A549 (cell line): ENCODE data around the gene ACACA. TPM values are rescaled to one million over a fixed set of nuclear protein-coding genes. Genes with fewer than 3 reads are reported as not detected.
A peak's percentile ranks its signal among the peaks of the same experiment; 100 is the strongest.
"Not testable (repeated sequence)": the region's sequence is repeated elsewhere in the genome, so short reads cannot be mapped to it uniquely, and the experiment has no call there.

Experiments used
- ATAC-seq, 2 experiments: fragments of 200-7000 bp in 1 of 2; fragments of >200 bp in 1 of 2; cut with Nextera tagmentation in 1 of 2; cut with Tn5 transposase in 1 of 2; 3 replicates each; pipeline versions ENCODE4 v1.8.0 to v1.9.1; 2018 to 2020; ENCODE audit warnings: mild to moderate bottlenecking in 1 of 2, moderate library complexity in 1 of 2
- CTCF ChIA-PET: fragments of 300-600 bp; sonication (Branson Sonifier 250); formaldehyde crosslinking; extraction: SDS; loops from one replicate; lab custom pipeline; 2021; ENCODE audit warnings: antibody characterized with exemption, inconsistent platforms; lab: Yijun Ruan, JAX
- POLR2A ChIA-PET: fragments of 350-600 bp; formaldehyde crosslinking; extraction: SDS; loops from one replicate; lab custom pipeline; 2021; ENCODE audit warnings: antibody characterized with exemption, inconsistent platforms; lab: Yijun Ruan, JAX
- DNase-seq, 2 experiments: peaks; one replicate each; pipeline versions ENCODE4 v3.0.0 to v3.0.0-alpha.2; 2011 to 2016; ENCODE audit warnings: low read depth in 1 of 2, low spot score in 1 of 2
- FAIRE-seq: peaks from 2 replicates; lab custom pipeline; 2011; peaks lifted over from hg19 to GRCh38; lab: Jason Lieb, UNC
- H3K27ac ChIP-seq, 2 experiments: fragments of >200 bp; sonication (Bioruptor Twin); formaldehyde crosslinking; 3 replicates each; pipeline ENCODE4 v1.5.1; 2016 to 2017
- H3K4me1 ChIP-seq: fragments of >200 bp; sonication (Bioruptor Twin); formaldehyde crosslinking; 3 replicates; pipeline ENCODE4 v1.6.1; 2016
- H3K4me2 ChIP-seq: fragments of >200 bp; sonication (Bioruptor Twin); formaldehyde crosslinking; 3 replicates; pipeline ENCODE4 v1.6.1; 2016
- H3K4me3 ChIP-seq: fragments of >200 bp; sonication (Bioruptor Twin); formaldehyde crosslinking; 3 replicates; pipeline ENCODE4 v1.5.1; 2016
- H3K9me3 ChIP-seq: fragments of >200 bp; sonication (Bioruptor Twin); formaldehyde crosslinking; 3 replicates; pipeline ENCODE4 v1.6.1; 2016
- CTCF ChIP-seq: fragments of >200 bp; sonication (Bioruptor Twin); formaldehyde crosslinking; IDR thresholded peaks from 3 replicates; pipeline ENCODE4 v1.5.1; 2016
- EHF ChIP-seq: fragments of 250-450 bp; sonication (Bioruptor Pico); IDR thresholded peaks from 2 replicates; pipeline ENCODE4 v1.5.0; 2020; ENCODE audit warnings: mild to moderate bottlenecking
- EHMT2 ChIP-seq: fragments of 200-600 bp; sonication (generic); IDR thresholded peaks from 2 replicates; pipeline ENCODE4 v1.6.1; 2016; ENCODE audit warnings: antibody characterized with exemption, low read depth, mild to moderate bottlenecking, moderate library complexity
- FOSL2 ChIP-seq, 2 experiments: fragments of 450-650 bp in 1 of 2; fragments of >200 bp in 1 of 2; sonication (Bioruptor Twin) in 1 of 2; formaldehyde crosslinking; IDR thresholded peaks; 2 replicates each; pipeline versions ENCODE4 v1.5.0 to v1.6.1; 2016 to 2020; ENCODE audit warnings: mild to moderate bottlenecking in 1 of 2, moderate library complexity in 1 of 2
- FOXS1 ChIP-seq: fragments of 250-450 bp; sonication (Bioruptor Pico); IDR thresholded peaks from 2 replicates; pipeline ENCODE4 v1.5.0; 2020; ENCODE audit warnings: mild to moderate bottlenecking, moderate library complexity
- HES2 ChIP-seq: fragments of >200 bp; sonication (Bioruptor Twin); formaldehyde crosslinking; IDR thresholded peaks from 2 replicates; pipeline ENCODE4 v1.6.1; 2016
- HEYL ChIP-seq: fragments of 250-450 bp; sonication (Bioruptor Pico); IDR thresholded peaks from 2 replicates; pipeline ENCODE4 v1.8.0; 2021; ENCODE audit warnings: mild to moderate bottlenecking, moderate library complexity
- HOXB13 ChIP-seq: fragments of 250-450 bp; sonication (Bioruptor Pico); IDR thresholded peaks from 2 replicates; pipeline ENCODE4 v1.5.0; 2020; ENCODE audit warnings: low read depth, mild to moderate bottlenecking, moderate library complexity
- HOXB5 ChIP-seq: fragments of 250-450 bp; sonication (Bioruptor Pico); IDR thresholded peaks from 2 replicates; pipeline ENCODE4 v1.5.0; 2020; ENCODE audit warnings: mild to moderate bottlenecking, moderate library complexity
- KDM5A ChIP-seq: fragments of 200-600 bp; sonication (generic); IDR thresholded peaks from 2 replicates; pipeline ENCODE4 v1.6.1; 2016; ENCODE audit warnings: antibody characterized with exemption, mild to moderate bottlenecking
- MAFK ChIP-seq: fragments of 450-650 bp; IDR thresholded peaks from 2 replicates; pipeline ENCODE4 v1.6.1; 2014; ENCODE audit not compliant: partially characterized antibody
- MAX ChIP-seq: IDR thresholded peaks from 2 replicates; pipeline ENCODE4 v1.6.1; 2012
- NR3C1 ChIP-seq: fragments of >200 bp; sonication (Bioruptor Twin); formaldehyde crosslinking; IDR thresholded peaks from 3 replicates; pipeline ENCODE4 v1.6.1; 2017
- PHF8 ChIP-seq: fragments of 200-600 bp; sonication (generic); IDR thresholded peaks from 2 replicates; pipeline ENCODE4 v1.6.1; 2016; ENCODE audit warnings: low read depth, mild to moderate bottlenecking, antibody characterized with exemption, moderate library complexity, borderline replicate concordance
- POLR2A ChIP-seq: IDR thresholded peaks from 2 replicates; pipeline ENCODE4 v1.6.1; 2012; ENCODE audit warnings: mild to moderate bottlenecking, low read length
- REST ChIP-seq: fragments of 200-600 bp; sonication (generic); IDR thresholded peaks from 2 replicates; pipeline ENCODE4 v1.6.1; 2016; ENCODE audit warnings: antibody characterized with exemption, mild to moderate bottlenecking, moderate library complexity
- SREBF2 ChIP-seq: fragments of 450-650 bp; IDR thresholded peaks from 2 replicates; pipeline ENCODE4 v1.6.1; 2014; ENCODE audit warnings: mild to moderate bottlenecking, moderate library complexity
- TFCP2L1 ChIP-seq: fragments of 250-450 bp; sonication (Bioruptor Pico); IDR thresholded peaks from 2 replicates; pipeline ENCODE4 v1.5.0; 2021; ENCODE audit warnings: mild to moderate bottlenecking
- TP53 ChIP-seq: fragments of 250-450 bp; sonication (Bioruptor Pico); IDR thresholded peaks from 2 replicates; pipeline ENCODE4 v1.5.0; 2021; ENCODE audit warnings: mild to moderate bottlenecking, moderate library complexity
- WGBS: methylation state at CpG from one replicate; pipeline ENCODE4 v1.1.6; 2017; ENCODE audit errors: missing lambda C conversion rate; 5-methylcytosine and 5-hydroxymethylcytosine counted together
- polyA plus RNA-seq, 4 experiments: library from polyadenylated mRNA; depleted of rRNA in 3 of 4; stranded (reverse); fragments of >200 nt; fragmentation: RNase III in 1 of 4; extraction: RNeasy Plus Mini Kit Qiagen cat#74134 plus additional on column Dnase treatment in 1 of 4; gene quantifications; 2 replicates in 3 of 4; 3 replicates in 1 of 4; pipeline ENCODE4 v1.2.3, GENCODE V29; 2011 to 2017

Gene ACACA
- polyA plus RNA-seq, 2 of the 4 experiments (the other 2 are of a cell fraction), result 51.8 to 112 TPM

- Histone ChIP-seq H3K4me2 (no peak overlapping the region), H3K4me1 (peaks cover 29% of the 10 kb centered on the region), H3K4me3 (no peak overlapping the region), H3K9me3 (no peaks in the 10 kb centered on the region), H3K27ac (no peak overlapping the region)
- DNase-seq, result no peak
- CTCF ChIA-PET, result interaction anchor here (1.0 to 1.2 kb wide), 2 partner anchors 20 to 97 kb away, joined by 3 to 4 read pairs; no protein-coding TSS in a partner anchor
- no peak for TF ChIP-seq EHF (CRISPR knock-in tag)
- TF ChIP-seq MAX, result no peak
- no peak for TF ChIP-seq HOXB13 (CRISPR knock-in tag)
- no peak for TF ChIP-seq HOXB5 (CRISPR knock-in tag)
- TF ChIP-seq FOSL2 (IDR thresholded peaks at IDR 0.05), result no peak
- no peak for TF ChIP-seq FOSL2 (CRISPR knock-in tag; IDR thresholded peaks at IDR 0.05)
- TF ChIP-seq EHMT2, result no peak
- TF ChIP-seq HES2, result no peak
- no peak for TF ChIP-seq MAFK
- no peak for TF ChIP-seq HEYL (CRISPR knock-in tag)
- no peak for TF ChIP-seq FOXS1 (CRISPR knock-in tag)
- no peak for TF ChIP-seq TP53
- no peak for TF ChIP-seq REST
- TF ChIP-seq TFCP2L1 (CRISPR knock-in tag), result no peak
- no peak for TF ChIP-seq CTCF
- TF ChIP-seq PHF8, result no peak
- TF ChIP-seq KDM5A, result no peak
- no peak for TF ChIP-seq NR3C1
- TF ChIP-seq POLR2A, result no peak
- no peak for TF ChIP-seq SREBF2
- no peak for ATAC-seq
- FAIRE-seq, result no peak
- POLR2A ChIA-PET, result no interaction called here
- 94% methylated on average over 7 of the region's 7 CpGs for WGBS
Observed at GRCh38 chr17:37144075-37144701, 262.4 kb downstream of the ACACA start.

- H3K9me3 ChIP-seq, H3K4me3 ChIP-seq, POLR2A ChIA-PET, FAIRE-seq: not testable (repeated sequence)
- 95% methylated on average over 3 of the region's 3 CpGs for WGBS
- TF ChIP-seq MAFK, result peak; percentile 61
- TF ChIP-seq, all 56 proteins: peak for 1; not testable (repeated sequence) for 55
- ATAC-seq, DNase-seq, H3K4me2 ChIP-seq, CTCF ChIA-PET, H3K27ac ChIP-seq: not testable (repeated sequence)
- H3K4me1 ChIP-seq, result peaks cover 25% of the 10 kb centered on the region
Observed at GRCh38 chr17:37143558-37143957, 263.1 kb downstream of the ACACA start.
